ENCODE results near the gene LMO1. TPM values are rescaled to one million over a fixed set of nuclear protein-coding genes. Genes with fewer than 3 reads are reported as not detected.
A peak's percentile ranks its signal among the peaks of the same experiment; 100 is the strongest.

Gene LMO1
- total RNA-seq, 2 experiments from 2014 or later = not detected

GRCh38 chr11:8256271-8257002 is 7.2 kb downstream of the LMO1 start:
- Mint-ChIP-seq H3K27me3 (peaks cover 34% of the 10 kb centered on the region), H3K36me3 (ENCODE audit: low read depth) (no peaks in the 10 kb centered on the region), H3K4me3 (no peak overlapping the region), H3K9me3 (no peaks in the 10 kb centered on the region), H3K27ac (no peak overlapping the region), H3K4me1 (ENCODE audit: low read depth) (no peaks in the 10 kb centered on the region)
- Histone ChIP-seq H3K4me1 (ENCODE audit: insufficient read depth, low read length) (no peaks in the 10 kb centered on the region), H3K36me3 (ENCODE audit: insufficient read depth, low read length) (no peaks in the 10 kb centered on the region), H3K27ac (ENCODE audit: low read depth in 1 of 2, low read length in 2 of 2) (no peak overlapping the region), H3K27me3 (ENCODE audit: control insufficient read depth in 1 of 2, insufficient read depth in 2 of 2, low read length in 2 of 2) (peaks cover 12 to 15% of the 10 kb centered on the region in 2 experiments), H3K4me3 (ENCODE audit: low read length) (no peak overlapping the region), H3K9me3 (ENCODE audit: control insufficient read depth in 1 of 2, insufficient read depth in 1 of 2, low read length in 2 of 2) (peaks cover 0 to 6% of the 10 kb centered on the region in 2 experiments)
- ChIA-PET CTCF (interaction anchor here (0.9 kb wide), 1 partner anchor 7 kb away, joined by 3 read pairs; the partner anchor contains the start of gene LMO1), POLR2A (interaction anchor here (1.3 kb wide), 1 partner anchor 9 kb away, joined by 3 read pairs; no protein-coding TSS in a partner anchor)
- DNase-seq (no peak), ATAC-seq (ENCODE audit: poor library complexity) (no peak)
- TF ChIP-seq CTCF (IDR thresholded peaks at IDR 0.05) = no peak
- intact Hi-C loops (cut with DNase I, micrococcal nuclease) = no loop called here

GRCh38 chr11:8253566-8253965 is 10.1 kb downstream of the LMO1 start:
- Mint-ChIP-seq H3K27ac (no peak overlapping the region), H3K4me3 (no peak overlapping the region), H3K27me3 (peaks cover 11% of the 10 kb centered on the region), H3K4me1 (ENCODE audit: low read depth) (no peaks in the 10 kb centered on the region), H3K9me3 (no peaks in the 10 kb centered on the region), H3K36me3 (ENCODE audit: low read depth) (no peaks in the 10 kb centered on the region)
- no peak overlapping the region for H3K4me3 ChIP-seq (ENCODE audit: low read length)
- no peak overlapping the region for H3K27ac ChIP-seq (ENCODE audit: low read depth in 1 of 2, low read length in 2 of 2)
- TF ChIP-seq CTCF (IDR thresholded peaks at IDR 0.05) = no peak
- no peaks in the 10 kb centered on the region for H3K4me1 ChIP-seq (ENCODE audit: insufficient read depth, low read length)
- ATAC-seq (ENCODE audit: poor library complexity) = no peak
- H3K36me3 ChIP-seq (ENCODE audit: insufficient read depth, low read length) = no peaks in the 10 kb centered on the region
- intact Hi-C loops (cut with DNase I, micrococcal nuclease) = no loop called here
- ChIA-PET POLR2A (no interaction called here), CTCF (no interaction called here)
- H3K27me3 ChIP-seq (ENCODE audit: control insufficient read depth in 1 of 2, insufficient read depth in 2 of 2, low read length in 2 of 2) = peaks cover 0 to under 1% of the 10 kb centered on the region in 2 experiments
- peak in 1 of 14 experiments; percentile 8 for DNase-seq
- H3K9me3 ChIP-seq (ENCODE audit: control insufficient read depth in 1 of 2, insufficient read depth in 1 of 2, low read length in 2 of 2) = no peaks in the 10 kb centered on the region

- no peak for TF ChIP-seq CTCF (IDR thresholded peaks at IDR 0.05)
- POLR2A ChIA-PET = no interaction called here
- H3K9me3 ChIP-seq (ENCODE audit: control insufficient read depth in 1 of 2, insufficient read depth in 1 of 2, low read length in 2 of 2) = no peaks in the 10 kb centered on the region
- Mint-ChIP-seq H3K36me3 (ENCODE audit: low read depth) (no peaks in the 10 kb centered on the region), H3K4me1 (ENCODE audit: low read depth) (no peaks in the 10 kb centered on the region), H3K27me3 (peaks cover 5% of the 10 kb centered on the region), H3K9me3 (no peaks in the 10 kb centered on the region), H3K4me3 (no peak overlapping the region), H3K27ac (no peak overlapping the region)
- H3K4me3 ChIP-seq (ENCODE audit: low read length) = no peak overlapping the region
- CTCF ChIA-PET = no interaction called here
- no peak overlapping the region for H3K27ac ChIP-seq (ENCODE audit: low read depth in 1 of 2, low read length in 2 of 2)
- intact Hi-C loops (cut with DNase I, micrococcal nuclease) = no loop called here
- H3K36me3 ChIP-seq (ENCODE audit: insufficient read depth, low read length) = no peaks in the 10 kb centered on the region
- no peaks in the 10 kb centered on the region for H3K27me3 ChIP-seq (ENCODE audit: control insufficient read depth in 1 of 2, insufficient read depth in 2 of 2, low read length in 2 of 2)
- no peaks in the 10 kb centered on the region for H3K4me1 ChIP-seq (ENCODE audit: insufficient read depth, low read length)
- ATAC-seq (ENCODE audit: poor library complexity) = no peak
- peak in 1 of 14 experiments; percentile 27 for DNase-seq
These were observed 10.7 kb downstream of the LMO1 start for GRCh38 chr11:8252946-8253345.
